ENCODE data around the gene MT1M.

MT1M gene

DNA sequence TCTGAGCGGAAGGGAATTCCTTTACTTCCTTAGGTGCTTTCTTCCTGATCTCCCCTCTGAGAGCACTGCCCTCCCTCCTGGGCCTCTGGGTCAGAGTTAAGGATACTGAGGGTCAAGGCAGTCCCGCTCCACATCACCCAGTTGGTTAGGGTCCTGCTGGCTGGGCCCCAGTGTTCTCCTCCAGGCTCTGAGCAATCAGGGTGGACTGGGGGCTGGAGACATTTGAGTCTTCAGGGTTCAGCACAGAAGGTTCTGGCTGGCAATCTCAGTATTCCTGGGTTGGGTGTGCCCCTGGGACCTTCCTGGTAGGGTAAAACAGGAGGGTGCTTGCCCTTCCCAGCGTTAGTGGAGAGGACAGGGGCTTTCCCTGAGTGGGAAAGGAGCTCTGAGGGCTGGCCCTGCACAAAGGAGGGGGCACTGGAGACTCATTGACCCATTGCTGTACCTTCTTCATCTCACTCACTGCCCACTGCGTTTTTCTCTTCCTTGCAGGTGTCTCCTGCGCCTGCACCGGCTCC, 448 bp downstream of the MT1M start:
- 34% methylated on average over 4 of the region's 6 CpGs for WGBS (ENCODE audit: insufficient coverage)
- Histone ChIP-seq H3K36me3 (ENCODE audit: control insufficient read depth in 4 of 4, insufficient read depth in 4 of 4, low read length in 3 of 4) (no peaks in the 10 kb centered on the region), H3K27me3 (replicated peaks in 2 of 5; ENCODE audit: control insufficient read depth in 4 of 5, insufficient read depth in 5 of 5, low read length in 4 of 5) (peaks cover 16 to 97% (median 44%) of the 10 kb centered on the region in 5 experiments), H3K27ac (ENCODE audit: insufficient read depth in 1 of 2, low read depth in 1 of 2, low read length in 2 of 2, poor library complexity in 1 of 2, severe bottlenecking in 2 of 2) (no peak overlapping the region), H3K9me3 (ENCODE audit: control extremely low read depth in 1 of 5, control insufficient read depth in 4 of 5, insufficient read depth in 2 of 5, low read depth in 1 of 5, low read length in 4 of 5) (no peaks in the 10 kb centered on the region), H3K4me3 (ENCODE audit: control insufficient read depth in 1 of 7, extremely low read depth in 1 of 7, insufficient read depth in 4 of 7, low read depth in 2 of 7, low read length in 6 of 7) (peak overlapping the region in 4 of 7 experiments; percentile 38 to 62 (median 57)), H3K4me1 (ENCODE audit: control extremely low read depth in 1 of 4, control insufficient read depth in 4 of 4, insufficient read depth in 4 of 4, low read length in 3 of 4) (peaks cover 0 to 27% (median 16%) of the 10 kb centered on the region in 4 experiments)
- no peak for DNase-seq
- CTCF ChIA-PET: interaction anchor here (1.0 kb wide), 1 partner anchor 10 kb away, joined by 3 read pairs; no protein-coding TSS in a partner anchor
- POLR2A ChIA-PET: no interaction called here

DNA sequence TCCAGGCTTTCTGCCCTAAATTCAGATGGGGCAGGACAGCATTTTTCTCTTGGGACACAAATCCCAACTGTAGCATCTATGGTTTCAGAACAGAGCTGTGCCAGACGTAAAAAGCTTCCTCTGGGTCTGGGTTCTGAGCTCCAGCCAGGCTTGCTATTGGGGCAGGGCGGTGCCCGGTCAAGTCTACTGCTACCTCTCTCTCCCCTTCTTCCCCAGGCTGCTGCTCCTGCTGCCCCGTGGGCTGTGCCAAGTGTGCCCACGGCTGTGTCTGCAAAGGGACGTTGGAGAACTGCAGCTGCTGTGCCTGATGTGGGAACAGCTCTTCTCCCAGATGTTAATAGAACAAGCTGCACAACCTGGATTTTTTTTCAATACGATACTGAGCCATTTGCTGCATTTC, 1.1 kb downstream of the MT1M start:
- DNase-seq: no peak
- Histone ChIP-seq H3K36me3 (ENCODE audit: control insufficient read depth in 4 of 4, insufficient read depth in 4 of 4, low read length in 3 of 4) (no peaks in the 10 kb centered on the region), H3K9me3 (ENCODE audit: control extremely low read depth in 1 of 5, control insufficient read depth in 4 of 5, insufficient read depth in 2 of 5, low read depth in 1 of 5, low read length in 4 of 5) (no peaks in the 10 kb centered on the region), H3K27ac (ENCODE audit: insufficient read depth in 1 of 2, low read depth in 1 of 2, low read length in 2 of 2, poor library complexity in 1 of 2, severe bottlenecking in 2 of 2) (no peak overlapping the region), H3K27me3 (replicated peaks in 2 of 5; ENCODE audit: control insufficient read depth in 4 of 5, insufficient read depth in 5 of 5, low read length in 4 of 5) (peaks cover 16 to 100% (median 48%) of the 10 kb centered on the region in 5 experiments), H3K4me1 (ENCODE audit: control extremely low read depth in 1 of 4, control insufficient read depth in 4 of 4, insufficient read depth in 4 of 4, low read length in 3 of 4) (peaks cover 0 to 34% (median 19%) of the 10 kb centered on the region in 4 experiments), H3K4me3 (ENCODE audit: control insufficient read depth in 1 of 7, extremely low read depth in 1 of 7, insufficient read depth in 4 of 7, low read depth in 2 of 7, low read length in 6 of 7) (no peak overlapping the region)
- POLR2A ChIA-PET: no interaction called here
- WGBS (ENCODE audit: insufficient coverage): 54% methylated on average over 7 of the region's 7 CpGs
- CTCF ChIA-PET: interaction anchor here (1.0 to 1.3 kb wide), 3 partner anchors 9 to 26 kb away, joined by 3 to 5 read pairs (median 3); partner anchors contain the start of gene MT2A

DNA sequence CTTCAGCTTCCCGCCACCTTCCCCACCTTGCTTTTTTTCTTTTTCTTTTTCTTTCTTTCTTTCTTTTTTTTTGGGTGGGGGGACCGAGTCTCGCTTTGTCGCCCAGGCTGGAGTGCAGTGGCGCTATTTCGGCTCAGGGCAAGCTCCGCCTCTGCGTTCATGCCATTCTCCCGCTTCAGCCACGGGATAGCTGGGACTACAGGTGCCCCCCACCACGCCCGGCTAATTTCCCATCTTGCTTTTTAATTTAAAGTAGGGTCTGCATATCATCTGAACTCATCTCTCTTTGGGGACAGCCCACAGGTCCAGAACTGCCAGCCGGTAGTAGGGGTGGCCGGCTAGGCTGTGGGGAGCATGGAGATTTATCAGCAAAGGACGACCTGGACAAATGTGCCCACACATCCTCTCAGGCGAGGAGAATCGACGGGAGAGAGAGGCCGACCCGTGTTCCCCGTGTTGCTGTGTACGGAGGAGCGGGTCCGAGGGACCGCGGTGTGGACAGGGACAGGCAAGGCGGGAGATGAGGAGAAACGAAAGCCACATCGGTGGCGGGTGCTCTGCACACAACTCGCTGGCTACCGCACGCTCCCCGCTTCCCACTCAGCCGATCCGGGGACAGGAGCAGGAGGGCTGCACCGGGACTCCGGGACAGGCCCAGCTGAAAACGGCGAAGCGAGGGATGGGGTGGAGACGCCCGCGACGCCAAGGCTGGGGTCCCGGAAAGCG, 2.4 kb downstream of the MT1M start:
- ChIA-PET POLR2A (no interaction called here), CTCF (interaction anchor here (1.0 to 1.3 kb wide), 3 partner anchors 9 to 27 kb away, joined by 3 to 5 read pairs (median 5); partner anchors contain the start of gene MT2A)
- H3K27ac ChIP-seq (ENCODE audit: insufficient read depth in 1 of 2, low read depth in 1 of 2, low read length in 2 of 2, poor library complexity in 1 of 2, severe bottlenecking in 2 of 2): no peak overlapping the region
- H3K4me3 ChIP-seq (ENCODE audit: control insufficient read depth in 1 of 7, extremely low read depth in 1 of 7, insufficient read depth in 4 of 7, low read depth in 2 of 7, low read length in 6 of 7): peak overlapping the region in 3 of 7 experiments; percentile 16 to 43 (median 19)
- 3% methylated on average over 35 of the region's 47 CpGs for WGBS (ENCODE audit: insufficient coverage)
- H3K4me1 ChIP-seq (ENCODE audit: control extremely low read depth in 1 of 4, control insufficient read depth in 4 of 4, insufficient read depth in 4 of 4, low read length in 3 of 4): peaks cover 0 to 35% (median 19%) of the 10 kb centered on the region in 4 experiments
- no peaks in the 10 kb centered on the region for H3K9me3 ChIP-seq (ENCODE audit: control extremely low read depth in 1 of 5, control insufficient read depth in 4 of 5, insufficient read depth in 2 of 5, low read depth in 1 of 5, low read length in 4 of 5)
- no peak for DNase-seq
- no peaks in the 10 kb centered on the region for H3K36me3 ChIP-seq (ENCODE audit: control insufficient read depth in 4 of 4, insufficient read depth in 4 of 4, low read length in 3 of 4)
- peaks cover 18 to 100% (median 51%) of the 10 kb centered on the region in 5 experiments for H3K27me3 ChIP-seq (replicated peaks in 2 of 5; ENCODE audit: control insufficient read depth in 4 of 5, insufficient read depth in 5 of 5, low read length in 4 of 5)

DNA sequence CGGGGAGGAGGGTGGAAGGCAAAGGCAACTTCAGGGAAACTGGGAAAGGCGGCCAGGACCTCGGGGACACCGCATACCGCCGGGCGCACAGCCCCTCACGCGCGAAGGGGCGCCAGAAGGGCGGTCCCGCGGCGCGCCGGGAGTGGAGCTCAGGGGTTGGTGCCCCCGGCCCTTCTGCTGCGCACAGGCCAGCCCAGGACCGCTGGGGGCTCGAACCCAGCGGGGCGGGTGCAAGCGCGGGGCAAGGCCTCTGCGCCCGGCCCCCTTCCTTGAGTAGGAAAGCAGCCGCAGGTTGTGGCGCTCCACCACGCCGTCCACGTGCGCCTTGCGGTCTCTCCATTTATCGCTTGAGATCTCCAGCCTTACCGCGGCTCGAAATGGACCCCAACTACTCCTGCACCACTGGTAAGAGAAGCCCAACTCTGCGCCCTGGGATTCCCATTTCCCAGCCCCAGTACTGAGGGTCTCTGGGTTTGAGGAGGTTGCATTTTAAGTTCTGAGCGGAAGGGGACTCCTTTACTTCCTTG, 3.0 kb downstream of the MT1M start:
- peak in 2 of 3 donors; percentile 61 to 62 for DNase-seq
- Histone ChIP-seq H3K4me1 (ENCODE audit: control extremely low read depth in 1 of 4, control insufficient read depth in 4 of 4, insufficient read depth in 4 of 4, low read length in 3 of 4) (peaks cover 0 to 35% (median 19%) of the 10 kb centered on the region in 4 experiments), H3K27ac (ENCODE audit: insufficient read depth in 1 of 2, low read depth in 1 of 2, low read length in 2 of 2, poor library complexity in 1 of 2, severe bottlenecking in 2 of 2) (no peak overlapping the region), H3K27me3 (replicated peaks in 2 of 5; ENCODE audit: control insufficient read depth in 4 of 5, insufficient read depth in 5 of 5, low read length in 4 of 5) (peaks cover 17 to 100% (median 51%) of the 10 kb centered on the region in 5 experiments), H3K9me3 (ENCODE audit: control extremely low read depth in 1 of 5, control insufficient read depth in 4 of 5, insufficient read depth in 2 of 5, low read depth in 1 of 5, low read length in 4 of 5) (no peaks in the 10 kb centered on the region), H3K4me3 (ENCODE audit: control insufficient read depth in 1 of 7, extremely low read depth in 1 of 7, insufficient read depth in 4 of 7, low read depth in 2 of 7, low read length in 6 of 7) (peak overlapping the region in 2 of 7 experiments; percentile 11 to 43), H3K36me3 (ENCODE audit: control insufficient read depth in 4 of 4, insufficient read depth in 4 of 4, low read length in 3 of 4) (no peaks in the 10 kb centered on the region)
- CTCF ChIA-PET: interaction anchor here (1.2 kb wide), 1 partner anchor 14 kb away, joined by 3 read pairs; no protein-coding TSS in a partner anchor
- POLR2A ChIA-PET: no interaction called here
- WGBS (ENCODE audit: insufficient coverage): under 1% methylated on average over 21 of the region's 40 CpGs

DNA sequence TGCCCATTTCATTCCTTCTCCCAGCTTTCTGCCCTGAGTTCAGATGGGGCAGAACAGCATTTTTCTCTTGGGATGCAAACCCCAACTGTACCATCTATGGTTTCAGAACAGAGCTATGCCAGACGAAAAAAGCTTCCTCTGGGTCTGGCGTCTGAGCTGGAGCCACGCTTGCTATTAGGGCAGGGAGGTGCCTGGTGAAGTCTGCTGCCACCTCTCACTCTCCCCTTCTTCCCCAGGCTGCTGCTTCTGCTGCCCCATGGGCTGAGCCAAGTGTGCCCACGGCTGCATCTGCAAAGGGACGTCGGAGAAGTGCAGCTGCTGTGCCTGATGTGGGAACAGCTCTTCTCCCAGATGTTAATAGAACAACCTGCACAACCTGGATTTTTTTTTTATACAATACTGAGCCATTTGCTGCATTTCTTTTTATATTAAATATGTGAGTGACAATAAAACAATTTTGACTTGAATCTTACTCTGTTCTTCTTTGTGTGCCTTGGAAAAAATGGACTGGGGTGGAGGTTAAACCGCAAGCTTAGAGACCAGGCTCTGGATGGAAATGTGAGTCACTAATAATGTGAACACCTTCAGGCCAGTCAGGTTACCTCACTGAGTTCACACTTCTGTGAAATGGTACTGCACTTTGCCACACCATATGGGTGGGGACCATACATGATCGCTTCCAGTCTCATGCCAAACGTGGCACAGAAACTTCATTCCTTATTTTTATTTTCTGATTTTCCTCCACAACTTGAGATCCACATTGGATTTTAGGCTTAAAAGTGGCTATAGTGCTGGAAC, 4.4 kb downstream of the MT1M start:
- ChIA-PET CTCF (interaction anchor here (1.1 to 1.3 kb wide), 4 partner anchors 16 to 66 kb away, joined by 3 to 4 read pairs (median 4); no protein-coding TSS in a partner anchor), POLR2A (interaction anchor here (0.6 kb wide), 1 partner anchor 341 kb away, joined by 3 read pairs; no protein-coding TSS in a partner anchor)
- Histone ChIP-seq H3K9me3 (ENCODE audit: control extremely low read depth in 1 of 5, control insufficient read depth in 4 of 5, insufficient read depth in 2 of 5, low read depth in 1 of 5, low read length in 4 of 5) (no peaks in the 10 kb centered on the region), H3K4me1 (ENCODE audit: control extremely low read depth in 1 of 4, control insufficient read depth in 4 of 4, insufficient read depth in 4 of 4, low read length in 3 of 4) (peaks cover 0 to 34% (median 19%) of the 10 kb centered on the region in 4 experiments), H3K36me3 (ENCODE audit: control insufficient read depth in 4 of 4, insufficient read depth in 4 of 4, low read length in 3 of 4) (no peaks in the 10 kb centered on the region), H3K4me3 (ENCODE audit: control insufficient read depth in 1 of 7, extremely low read depth in 1 of 7, insufficient read depth in 4 of 7, low read depth in 2 of 7, low read length in 6 of 7) (no peak overlapping the region), H3K27ac (ENCODE audit: insufficient read depth in 1 of 2, low read depth in 1 of 2, low read length in 2 of 2, poor library complexity in 1 of 2, severe bottlenecking in 2 of 2) (no peak overlapping the region), H3K27me3 (replicated peaks in 2 of 5; ENCODE audit: control insufficient read depth in 4 of 5, insufficient read depth in 5 of 5, low read length in 4 of 5) (peaks cover 17 to 99% (median 50%) of the 10 kb centered on the region in 5 experiments)
- WGBS (ENCODE audit: insufficient coverage): 50% methylated on average over 4 of the region's 9 CpGs
- DNase-seq: no peak

DNA sequence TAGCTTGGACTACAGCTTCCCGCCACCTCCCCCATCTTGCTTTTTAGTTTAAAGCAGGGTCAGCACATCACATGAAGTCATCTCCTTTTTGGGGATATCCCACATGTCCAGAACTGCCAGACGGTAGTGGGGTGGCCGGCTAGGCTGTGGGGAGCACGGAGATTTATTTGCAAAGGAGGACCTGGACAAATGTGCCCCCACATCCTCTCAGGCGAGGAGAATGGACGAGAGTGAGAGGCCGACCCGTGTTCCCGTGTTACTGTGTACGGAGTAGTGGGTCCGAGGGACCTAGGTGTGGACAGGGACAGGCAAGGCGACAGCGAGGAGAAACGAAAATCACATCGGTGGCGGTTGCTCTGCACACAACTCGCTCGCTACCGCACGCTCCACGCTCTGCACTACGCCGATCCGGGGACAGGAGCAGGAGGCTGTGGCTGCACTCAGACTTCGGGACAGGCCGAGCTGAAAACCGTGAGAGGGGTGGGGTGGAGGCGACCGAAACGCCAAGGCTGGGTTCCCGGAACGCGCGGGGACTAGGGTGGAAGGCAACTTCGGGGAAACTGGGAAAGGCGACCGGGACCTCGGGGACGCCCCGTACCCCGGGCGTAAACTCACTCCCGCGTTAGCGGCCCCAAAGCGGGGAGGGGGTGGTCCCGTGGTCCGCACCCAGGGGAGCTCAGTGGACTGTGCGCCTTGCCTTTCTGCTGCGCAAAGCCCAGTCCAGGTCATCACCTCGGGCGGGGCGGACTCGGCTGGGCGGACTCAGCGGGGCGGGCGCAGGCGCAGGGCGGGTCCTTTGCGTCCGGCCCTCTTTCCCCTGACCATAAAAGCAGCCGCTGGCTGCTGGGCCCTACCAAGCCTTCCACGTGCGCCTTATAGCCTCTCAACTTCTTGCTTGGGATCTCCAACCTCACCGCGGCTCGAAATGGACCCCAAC, 5.6 kb downstream of the MT1M start, which contains the start of gene MT1A:
MT1A (plus strand) TSS at position 853 of the 937 bp plus-strand sequence; CDS start at position 926, 73 bp downstream.
- H3K4me3 ChIP-seq (ENCODE audit: control insufficient read depth in 1 of 7, extremely low read depth in 1 of 7, insufficient read depth in 4 of 7, low read depth in 2 of 7, low read length in 6 of 7): peak within 1 kb of the TSS in 4 of 7 experiments; percentile 27 to 60 (median 49)
- WGBS (ENCODE audit: insufficient coverage): 3% methylated on average over 62 of the region's 68 CpGs
- H3K9me3 ChIP-seq (ENCODE audit: control extremely low read depth in 1 of 5, control insufficient read depth in 4 of 5, insufficient read depth in 2 of 5, low read depth in 1 of 5, low read length in 4 of 5): no peaks in the 10 kb centered on the region
- peaks cover 22 to 99% (median 53%) of the 10 kb centered on the region in 5 experiments for H3K27me3 ChIP-seq (replicated peaks in 2 of 5; ENCODE audit: control insufficient read depth in 4 of 5, insufficient read depth in 5 of 5, low read length in 4 of 5)
- DNase-seq: peak in 2 of 3 donors; percentile 43 to 44
- no peaks in the 10 kb centered on the region for H3K36me3 ChIP-seq (ENCODE audit: control insufficient read depth in 4 of 4, insufficient read depth in 4 of 4, low read length in 3 of 4)
- H3K27ac ChIP-seq (ENCODE audit: insufficient read depth in 1 of 2, low read depth in 1 of 2, low read length in 2 of 2, poor library complexity in 1 of 2, severe bottlenecking in 2 of 2): no peak within 1 kb of the TSS
- ChIA-PET CTCF (no interaction called here), POLR2A (interaction anchor here (0.5 to 0.8 kb wide), 2 partner anchors 9 to 15 kb away, joined by 3 to 4 read pairs; no protein-coding TSS in a partner anchor)
- H3K4me1 ChIP-seq (ENCODE audit: control extremely low read depth in 1 of 4, control insufficient read depth in 4 of 4, insufficient read depth in 4 of 4, low read length in 3 of 4): peaks cover 0 to 24% (median 14%) of the 10 kb centered on the region in 4 experiments
